Right lobe of liver (tissue), 4 donors: ENCODE data around the gene APOC4.

Source experiments
- POLR2A ChIP-seq: fragments of 450-650 bp; IDR thresholded peaks from one replicate; pipeline ENCODE4 v1.6.1; 2017; ENCODE audit warnings: antibody characterized with exemption, mild to moderate bottlenecking
- TF ChIP-seq, protein P1 (sequence below), 4 donors: fragments of 200-600 bp in 3 of 4; fragments of 450-650 bp in 1 of 4; IDR thresholded peaks; one replicate each; pipeline versions ENCODE4 v1.5.1 to v1.8.0; 2016 to 2022; ENCODE audit warnings: antibody characterized with exemption in 4 of 4, mild to moderate bottlenecking in 2 of 4
- donor health status: DM: no; HTN: no; CAD: no.
- donor health status: DM: no; HTN: no; CAD: no.
- donor health status: DM: no; HTN: yes; CAD: no.

DNA sequence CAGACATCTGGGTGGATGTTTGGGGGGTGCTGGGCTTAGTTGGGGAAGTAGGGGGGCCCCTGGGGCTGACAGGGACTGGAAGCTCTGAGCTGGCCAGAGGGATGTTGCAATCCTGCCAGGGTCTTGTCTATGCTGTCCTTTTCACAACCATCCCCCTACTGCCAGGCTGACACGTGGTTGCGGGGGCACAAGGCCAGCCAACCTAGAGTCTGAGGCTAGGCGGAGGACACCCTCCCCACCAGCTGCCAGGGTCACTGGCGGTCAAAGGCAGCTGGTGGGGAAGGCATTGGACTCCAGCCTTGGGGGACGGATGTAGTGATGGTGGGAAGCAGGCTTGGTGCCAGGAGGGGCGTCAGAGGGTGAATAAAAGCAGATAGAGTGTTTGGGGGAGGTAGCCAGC is 29.2 kb upstream of the APOC4 start:
- TF ChIP-seq, protein P1, sequence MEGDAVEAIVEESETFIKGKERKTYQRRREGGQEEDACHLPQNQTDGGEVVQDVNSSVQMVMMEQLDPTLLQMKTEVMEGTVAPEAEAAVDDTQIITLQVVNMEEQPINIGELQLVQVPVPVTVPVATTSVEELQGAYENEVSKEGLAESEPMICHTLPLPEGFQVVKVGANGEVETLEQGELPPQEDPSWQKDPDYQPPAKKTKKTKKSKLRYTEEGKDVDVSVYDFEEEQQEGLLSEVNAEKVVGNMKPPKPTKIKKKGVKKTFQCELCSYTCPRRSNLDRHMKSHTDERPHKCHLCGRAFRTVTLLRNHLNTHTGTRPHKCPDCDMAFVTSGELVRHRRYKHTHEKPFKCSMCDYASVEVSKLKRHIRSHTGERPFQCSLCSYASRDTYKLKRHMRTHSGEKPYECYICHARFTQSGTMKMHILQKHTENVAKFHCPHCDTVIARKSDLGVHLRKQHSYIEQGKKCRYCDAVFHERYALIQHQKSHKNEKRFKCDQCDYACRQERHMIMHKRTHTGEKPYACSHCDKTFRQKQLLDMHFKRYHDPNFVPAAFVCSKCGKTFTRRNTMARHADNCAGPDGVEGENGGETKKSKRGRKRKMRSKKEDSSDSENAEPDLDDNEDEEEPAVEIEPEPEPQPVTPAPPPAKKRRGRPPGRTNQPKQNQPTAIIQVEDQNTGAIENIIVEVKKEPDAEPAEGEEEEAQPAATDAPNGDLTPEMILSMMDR (IDR thresholded peaks at IDR 0.05): no peak
- TF ChIP-seq POLR2A: no peak
